ENCODE measurements around the gene MEIKIN.

DNA sequence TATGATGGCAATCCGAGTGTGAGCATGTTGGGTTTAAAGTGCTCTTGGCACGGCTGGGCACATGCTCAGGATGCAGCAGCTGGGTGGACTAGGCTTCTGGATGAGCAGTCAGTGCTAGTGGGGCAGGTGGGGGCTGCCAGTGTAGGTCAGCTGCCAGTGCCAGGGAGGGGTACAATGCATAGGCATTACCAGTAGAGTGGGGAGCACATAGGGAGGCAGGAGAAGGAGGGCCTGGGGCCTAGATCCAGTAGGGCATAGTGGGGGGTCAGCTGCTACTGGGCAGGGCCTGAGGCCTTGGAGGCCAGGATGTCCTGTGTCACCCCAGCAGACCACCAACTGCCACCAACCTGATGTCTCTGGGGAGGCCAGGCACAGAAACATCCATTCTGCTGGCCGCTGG is 41.8 kb upstream of the MEIKIN start:
- TF ChIP-seq POLR2A (IDR thresholded peaks at IDR 0.05) (no peak), CTCF (IDR thresholded peaks at IDR 0.05) (no peak)
